ENCODE data around the gene NUFIP2. TPM values are rescaled to one million over a fixed set of nuclear protein-coding genes. Genes with fewer than 3 reads are reported as not detected.
A peak's percentile ranks its signal among the peaks of the same experiment; 100 is the strongest.

The NUFIP2 gene
- total and polyA plus RNA-seq, 2 donors (not counting 3 experiments of a cell fraction or from before 2014, with no cell fraction given) = 27.2 to 51.1 TPM

GRCh38 chr17:29283961-29284360, 10.0 kb downstream of the NUFIP2 start:
- Histone ChIP-seq H3K27ac (ENCODE audit: insufficient read depth, low read depth, low read length) (no peak overlapping the region), H3K36me3 (ENCODE audit: control insufficient read depth in 2 of 2, extremely low read depth in 1 of 2, insufficient read depth in 2 of 2, low read length in 2 of 2) (peaks cover 32 to 43% of the 10 kb centered on the region in 2 experiments), H3K4me3 (replicated peaks in 1 of 3; ENCODE audit: insufficient read depth in 1 of 3, low read depth in 1 of 3, low read length in 3 of 3) (no peak overlapping the region), H3K27me3 (ENCODE audit: control insufficient read depth in 2 of 2, insufficient read depth in 2 of 2, low read length in 2 of 2) (no peaks in the 10 kb centered on the region), H3K9ac (replicated peaks; ENCODE audit: extremely low read depth, insufficient read depth, low read length) (no peak overlapping the region), H3K79me2 (ENCODE audit: control insufficient read depth, insufficient read depth, low read length) (peaks cover 98% of the 10 kb centered on the region), H2AFZ (ENCODE audit: low read depth, low read length) (no peak overlapping the region), H3K9me1 (replicated peaks; ENCODE audit: control insufficient read depth, extremely low read depth, insufficient read depth, low read length) (no peaks in the 10 kb centered on the region), H4K20me1 (replicated peaks; ENCODE audit: control insufficient read depth, extremely low read depth, insufficient read depth, low read length) (peaks cover 27% of the 10 kb centered on the region), H3K4me1 (ENCODE audit: control insufficient read depth, extremely low read depth, insufficient read depth, low read length) (peaks cover 2% of the 10 kb centered on the region), H3K9me3 (replicated peaks; ENCODE audit: control insufficient read depth, insufficient read depth, low read length) (no peaks in the 10 kb centered on the region), H3K4me2 (ENCODE audit: insufficient read depth, low read length) (peak overlapping the region; percentile 12)
- TF ChIP-seq POLR2AphosphoS5 (IDR thresholded peaks at IDR 0.05; ENCODE audit: insufficient read depth, low read depth, low read length) = no peak
- TF ChIP-seq MAX (IDR thresholded peaks at IDR 0.05; ENCODE audit: insufficient read depth, insufficient read length) = no peak
- no peak for TF ChIP-seq FOS (IDR thresholded peaks at IDR 0.05; ENCODE audit: borderline replicate concordance, insufficient read depth, low read length)
- no peak for TF ChIP-seq CTCF (IDR thresholded peaks at IDR 0.05; ENCODE audit: extremely low read depth in 1 of 2, insufficient read depth in 1 of 2, low read depth in 1 of 2, low read length in 2 of 2)
- TF ChIP-seq GATA2 (IDR thresholded peaks at IDR 0.05; ENCODE audit: insufficient read depth, insufficient read length, low read depth, low read length) = no peak
- no peak for TF ChIP-seq EZH2 (IDR thresholded peaks at IDR 0.05; ENCODE audit: borderline replicate concordance, low read depth, low read length, severe bottlenecking)
- TF ChIP-seq JUN (IDR thresholded peaks at IDR 0.05; ENCODE audit: borderline replicate concordance, insufficient read depth, insufficient read length, low read depth) = no peak
- no peak for TF ChIP-seq POLR2A (IDR thresholded peaks at IDR 0.05; ENCODE audit: low read depth, low read length)
- TF ChIP-seq MYC (IDR thresholded peaks at IDR 0.05; ENCODE audit: low read depth, low read length) = no peak
- no TSS peak for BruUV-seq (replicated peaks)
- CTCF ChIA-PET = no interaction called here
- POLR2A ChIA-PET = no interaction called here
- dilution Hi-C loops (cut with MboI; ENCODE audit: extremely low pct_ligation_motif_present, low sequenced_read_pairs) (no loop called here), intact Hi-C loops (cut with micrococcal nuclease) (no loop called here)
- FAIRE-seq = no peak
- DNase-seq (ENCODE audit: low read depth, low spot score) = no peak
